ENCODE data around the gene SCAF4.

- no peak for TF ChIP-seq SUZ12 (IDR thresholded peaks at IDR 0.05; ENCODE audit: unreplicated experiment)
- TF ChIP-seq CTCF (IDR thresholded peaks at IDR 0.05 in 2 of 3, conservative IDR thresholded peaks at IDR 0.05 in 1 of 3; ENCODE audit: control insufficient read depth in 2 of 3, extremely low read depth in 1 of 3, insufficient read depth in 1 of 3, low read depth in 3 of 3, low read length in 3 of 3), result no peak
- TF ChIP-seq NFIC (IDR thresholded peaks at IDR 0.05; ENCODE audit: low read depth, low read length), result no peak
- TF ChIP-seq EED (IDR thresholded peaks at IDR 0.05; ENCODE audit: low read depth), result no peak
- no peak for TF ChIP-seq SRF (IDR thresholded peaks at IDR 0.05; ENCODE audit: low read depth in 2 of 2, low read length in 2 of 2)
- no peak for TF ChIP-seq SP1 (IDR thresholded peaks at IDR 0.05; ENCODE audit: low read depth, low read length)
- no peak for TF ChIP-seq CEBPZ (IDR thresholded peaks at IDR 0.05; ENCODE audit: low read depth, low read length)
- TF ChIP-seq POLR2A (IDR thresholded peaks at IDR 0.05; ENCODE audit: low read depth, low read length), result no peak
- TF ChIP-seq NBN (IDR thresholded peaks at IDR 0.05), result no peak
- TF ChIP-seq PRDM15 (CRISPR knock-in tag; IDR thresholded peaks at IDR 0.05), result no peak
- TF ChIP-seq E2F4 (IDR thresholded peaks at IDR 0.05; ENCODE audit: low read depth, low read length), result no peak
- TF ChIP-seq SREBF2 (IDR thresholded peaks at IDR 0.05; ENCODE audit: low read length), result no peak
These were observed 73.9 kb downstream of the SCAF4 start for GRCh38 chr21:31658053-31658452.
